GM18502 (cell line): ENCODE data around the gene RPLP1.

ENCODE experiments used
- ATAC-seq: cut with Tn5 transposase; IDR thresholded peaks from one replicate; pipeline ENCODE4 v1.9.1; 2021; ENCODE audit warnings: mild to moderate bottlenecking; ENCODE audit not compliant: unreplicated experiment, poor library complexity

Gene RPLP1

DNA sequence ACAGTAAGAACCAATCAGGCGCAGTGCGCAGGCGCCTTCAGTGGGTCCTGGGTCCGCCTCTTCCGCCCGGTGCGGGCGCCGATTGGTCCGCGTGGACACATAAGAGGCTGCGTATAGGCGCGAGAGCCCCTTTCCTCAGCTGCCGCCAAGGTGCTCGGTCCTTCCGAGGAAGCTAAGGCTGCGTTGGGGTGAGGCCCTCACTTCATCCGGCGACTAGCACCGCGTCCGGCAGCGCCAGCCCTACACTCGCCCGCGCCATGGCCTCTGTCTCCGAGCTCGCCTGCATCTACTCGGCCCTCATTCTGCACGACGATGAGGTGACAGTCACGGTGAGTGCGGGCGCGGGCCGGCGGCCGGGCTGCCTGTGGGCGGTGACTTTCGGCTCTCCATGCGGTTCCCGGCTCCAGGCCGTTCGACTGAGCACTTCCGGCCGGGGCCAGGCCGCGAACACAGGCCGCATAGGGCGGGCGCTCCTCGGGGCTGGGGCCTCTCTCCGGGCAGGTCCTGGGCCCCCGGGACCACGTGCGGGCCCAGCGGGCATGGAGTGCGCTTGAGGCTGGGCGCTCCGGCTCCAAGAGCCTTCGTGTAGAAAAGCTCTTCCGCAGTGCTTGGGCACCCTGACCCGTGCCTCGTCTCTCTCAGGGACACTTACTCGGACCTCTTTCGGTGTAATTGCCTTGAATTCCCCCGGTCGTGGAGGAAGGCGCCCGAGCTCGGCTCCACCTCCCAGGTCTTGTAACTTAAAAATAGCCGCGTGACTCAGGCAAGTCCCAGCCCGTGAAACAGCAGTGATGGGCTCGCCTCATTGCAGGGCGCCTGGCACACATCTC, at the start of gene RPLP1:
TSS of gene RPLP1 (plus strand) at position 127 of the 830 bp plus-strand sequence. CDS start at position 258, 131 bp downstream.
- peak; percentile 83 for ATAC-seq

DNA sequence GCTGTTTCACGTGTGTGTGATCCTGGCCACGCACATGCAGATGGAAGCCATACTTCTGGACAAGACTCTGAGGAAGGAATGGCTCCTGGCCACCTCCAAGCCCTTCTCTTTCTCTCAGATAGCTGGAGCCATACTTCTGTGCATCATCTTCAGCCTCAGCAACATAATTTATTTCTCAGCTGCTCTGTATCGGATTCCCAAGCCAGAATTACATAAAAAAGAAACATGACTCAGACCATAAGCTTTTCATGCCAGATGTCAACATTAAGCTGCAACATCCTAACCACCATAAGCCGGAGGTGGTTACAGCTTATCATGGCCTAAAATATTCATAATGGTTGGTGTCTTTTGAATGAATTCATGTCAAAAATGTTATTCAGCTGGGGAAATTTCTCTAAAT, 49.0 kb upstream of the RPLP1 start:
- ATAC-seq, result no peak

DNA sequence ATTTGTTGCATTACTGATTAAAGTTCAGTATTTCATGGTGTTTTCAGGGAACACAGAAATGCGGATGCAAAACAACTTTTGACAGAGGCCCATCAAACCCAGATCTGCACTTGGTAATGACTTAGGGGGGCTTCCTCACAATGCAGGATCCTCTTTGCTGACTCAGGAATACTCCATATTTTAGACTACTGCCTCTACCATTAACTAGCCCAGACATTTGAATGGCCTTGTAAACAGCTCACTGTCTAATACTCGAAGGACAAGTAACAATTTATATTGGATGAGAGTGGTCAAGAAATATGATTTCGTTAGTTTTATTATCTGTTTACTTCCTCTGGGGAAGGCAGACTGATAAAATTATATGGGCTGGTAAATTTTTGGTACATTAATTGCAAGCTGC, 47.5 kb upstream of the RPLP1 start:
- ATAC-seq, result no peak

DNA sequence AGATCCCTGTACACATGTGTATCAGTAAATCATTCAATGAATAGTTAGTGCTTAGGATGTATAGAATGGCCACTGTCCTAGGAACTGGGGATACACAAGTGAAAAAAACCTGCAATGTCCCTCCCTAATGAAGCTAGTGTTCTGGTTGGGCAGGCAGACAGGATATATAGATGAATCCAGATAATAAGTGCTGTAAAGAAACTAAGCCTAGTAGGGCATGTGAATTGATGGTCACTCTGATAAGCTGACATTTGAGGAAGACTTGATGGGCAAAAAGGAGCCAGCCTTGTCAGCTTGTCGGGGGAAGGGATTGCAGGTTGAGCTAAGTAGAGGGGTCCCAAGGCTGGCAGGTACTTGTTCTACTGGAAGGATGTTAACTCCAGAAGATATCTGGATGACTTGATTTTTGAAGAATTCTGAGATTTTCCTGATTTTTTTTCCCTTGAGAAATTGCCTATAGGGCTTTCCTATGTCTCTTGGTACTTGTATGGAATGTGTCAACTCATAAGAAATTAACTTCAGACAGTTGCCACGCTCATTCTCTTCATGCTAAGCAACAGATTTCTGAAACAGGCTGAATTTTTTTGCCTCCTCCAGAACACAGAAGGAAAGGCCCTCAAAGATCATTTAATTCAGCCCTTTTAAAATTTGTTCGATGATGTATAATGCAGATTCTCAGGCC, 44.8 kb upstream of the RPLP1 start:
- ATAC-seq, result no peak

DNA sequence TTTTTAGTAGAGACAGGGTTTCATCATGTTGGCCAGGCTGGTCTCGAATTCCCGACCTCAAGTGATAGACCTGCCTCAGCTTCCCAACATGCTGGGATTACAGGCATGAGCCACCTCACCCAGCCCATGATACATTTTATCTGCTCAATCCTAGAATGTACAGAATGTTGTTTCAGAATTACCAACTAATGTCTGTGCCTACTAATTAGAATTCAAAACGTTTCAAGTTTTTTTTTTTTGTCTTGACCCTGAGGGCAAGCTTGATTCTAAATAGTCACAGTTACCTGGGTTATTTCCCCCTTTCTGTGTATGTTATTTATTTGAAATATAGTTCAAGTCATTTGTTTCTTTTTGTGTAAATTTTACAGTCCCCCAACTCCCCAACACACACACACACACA, 43.8 kb upstream of the RPLP1 start:
- no peak for ATAC-seq

DNA sequence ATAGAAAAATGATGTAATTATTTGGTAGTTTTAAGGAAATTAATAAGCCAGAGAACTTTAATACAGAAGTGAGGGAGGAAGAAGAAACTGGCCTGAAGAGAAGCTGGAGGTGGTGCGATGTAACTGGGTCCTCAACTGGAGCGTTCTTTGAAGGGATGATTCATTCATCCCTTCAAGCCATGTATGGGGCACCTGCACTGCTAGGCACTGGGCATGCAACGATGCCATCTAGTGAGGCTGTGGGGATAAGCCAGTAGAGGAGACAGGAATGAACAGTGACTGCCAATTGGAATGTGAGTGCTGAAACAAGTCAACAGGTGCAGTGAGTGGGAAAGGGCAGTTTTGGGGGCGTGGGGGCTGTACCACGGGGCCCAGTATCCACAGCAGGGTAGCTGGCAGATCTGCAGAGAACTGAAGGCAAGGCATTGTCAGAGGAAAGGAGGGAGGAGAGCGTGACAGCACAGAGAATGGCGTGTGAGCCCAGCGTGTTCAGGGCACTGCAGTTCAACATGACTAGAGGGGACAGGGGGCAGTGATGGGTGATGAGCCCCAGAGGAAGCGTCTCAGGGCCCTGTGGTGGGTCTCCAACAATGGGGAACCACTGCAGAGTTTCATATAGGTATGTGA, 42.3 kb upstream of the RPLP1 start:
- ATAC-seq, result no peak

DNA sequence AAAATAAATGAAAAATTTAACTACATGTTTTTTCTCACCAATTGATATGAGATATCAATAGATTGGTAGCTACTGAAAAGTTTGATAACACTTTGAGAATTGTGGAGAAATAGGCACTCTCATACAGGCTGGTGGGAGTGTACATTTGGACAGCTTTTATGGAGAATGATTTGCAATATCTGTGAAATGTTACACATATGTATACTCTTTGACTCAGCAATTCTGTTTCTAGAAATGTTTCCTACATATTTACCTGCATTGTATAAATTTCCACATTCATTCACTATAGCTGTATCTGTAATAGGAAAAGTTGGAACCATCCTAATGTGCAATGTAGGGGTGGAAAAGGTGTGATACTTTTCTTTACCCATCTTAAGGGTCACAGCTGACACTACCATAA, 40.3 kb upstream of the RPLP1 start:
- ATAC-seq, result no peak

DNA sequence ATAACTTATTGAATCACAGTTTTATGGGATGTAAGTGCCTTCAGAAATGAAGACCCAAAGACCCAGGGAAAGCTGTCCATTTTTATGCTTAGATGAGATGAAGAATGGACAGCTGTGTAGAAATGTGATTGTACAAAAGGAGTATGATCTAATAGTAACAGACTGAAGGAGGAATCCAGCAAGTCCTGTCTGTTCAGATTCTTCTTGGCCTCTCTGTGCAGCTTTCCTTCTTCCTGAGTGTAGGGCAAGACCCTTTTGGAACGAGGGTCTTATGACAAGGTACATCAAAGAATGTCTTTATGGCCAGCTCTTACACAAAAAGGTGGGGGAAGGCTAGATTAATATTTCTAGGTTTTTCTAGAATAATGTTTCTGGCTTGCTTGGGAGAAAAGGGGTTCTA, 39.9 kb upstream of the RPLP1 start:
- no peak for ATAC-seq

DNA sequence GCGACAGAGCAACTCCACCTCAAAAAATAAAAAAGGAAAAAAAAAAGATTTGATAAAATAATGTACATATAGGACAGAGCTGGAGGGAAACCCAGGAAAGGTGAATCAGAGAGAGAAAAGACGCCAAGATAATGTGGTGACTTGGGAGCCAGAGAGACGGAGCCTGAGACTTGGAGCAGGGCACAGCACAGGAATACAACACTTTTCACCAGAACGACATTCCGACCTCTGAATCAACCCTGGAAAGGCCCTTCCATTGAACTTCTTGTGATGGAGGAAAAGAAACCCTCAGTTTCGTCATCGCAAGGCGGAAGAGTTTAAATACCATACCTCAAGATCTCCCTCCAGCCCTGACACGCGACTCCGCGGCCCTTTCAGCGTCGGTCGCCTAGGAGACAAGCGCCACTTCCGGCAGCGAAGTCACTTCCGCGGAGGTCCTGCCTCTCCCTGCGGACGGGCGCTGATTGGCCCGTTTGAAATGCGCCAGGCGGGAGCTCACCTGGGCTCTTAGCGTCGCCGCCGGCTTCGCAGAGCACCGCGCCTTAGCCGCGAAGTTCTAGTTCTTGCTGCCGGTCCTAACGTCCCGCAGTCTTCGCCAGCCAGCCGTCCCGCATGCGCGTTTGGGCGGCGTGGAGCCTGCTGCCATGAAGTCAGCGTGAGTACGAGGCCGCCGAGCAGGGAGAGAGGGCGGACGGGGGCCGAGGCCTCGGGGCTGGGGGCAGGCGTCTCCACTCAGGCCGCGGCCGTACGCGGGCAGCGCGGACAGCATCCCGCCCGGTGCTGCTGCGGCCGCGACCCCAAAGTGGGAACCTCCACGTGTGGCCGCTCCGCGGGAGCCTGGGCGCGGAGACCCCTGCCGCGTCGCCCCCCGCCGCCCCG, 38.6 kb upstream of the RPLP1 start, which contains the start of gene KIF23:
TSS of gene KIF23 (plus strand) at position 528 of the 879 bp plus-strand sequence. CDS start at position 645, 117 bp downstream.
- ATAC-seq, result peak; percentile 93

DNA sequence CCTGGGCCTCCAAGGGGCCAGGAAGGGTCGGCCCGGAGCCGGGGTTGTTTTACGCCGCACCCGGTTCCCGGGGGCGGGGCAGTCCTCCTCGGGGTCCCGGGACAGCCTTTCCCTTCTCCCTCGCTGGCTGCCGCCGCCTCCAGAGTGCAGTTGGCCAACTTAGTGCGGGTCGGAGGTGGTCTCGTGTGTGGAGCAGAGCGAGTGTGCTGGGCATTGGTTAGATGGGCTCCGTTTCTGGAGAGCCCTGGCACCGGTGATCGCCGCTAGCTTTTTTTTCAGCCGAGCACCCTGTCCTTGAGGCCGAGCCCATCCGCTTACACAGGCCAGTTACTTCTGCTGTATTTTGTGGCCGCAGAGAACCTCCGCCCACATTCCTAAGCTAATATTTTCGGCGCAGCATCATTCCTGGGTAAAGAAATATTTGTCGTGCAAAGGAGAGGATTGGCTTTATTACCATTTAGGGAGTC, 37.9 kb upstream of the RPLP1 start:
- ATAC-seq, result peak; percentile 29

DNA sequence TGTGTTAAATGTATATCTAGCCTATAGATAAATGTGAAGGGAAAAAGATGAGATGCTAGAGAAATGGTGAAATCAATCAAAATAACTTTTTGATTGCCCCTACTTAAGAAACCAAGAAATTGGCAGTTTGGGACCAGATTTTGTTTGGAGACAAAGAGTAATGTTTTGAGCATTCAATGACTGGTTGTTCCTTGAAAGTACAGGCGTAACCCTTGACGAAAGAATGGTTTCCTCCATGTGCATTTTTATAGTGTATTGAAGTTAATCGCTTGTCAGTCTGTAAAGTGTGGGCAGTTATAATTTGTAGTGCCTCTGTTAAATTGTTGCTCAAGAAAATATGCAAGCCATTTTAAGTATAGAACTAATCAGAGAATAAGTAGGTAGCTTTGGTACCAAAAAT, 37.2 kb upstream of the RPLP1 start:
- no peak for ATAC-seq

DNA sequence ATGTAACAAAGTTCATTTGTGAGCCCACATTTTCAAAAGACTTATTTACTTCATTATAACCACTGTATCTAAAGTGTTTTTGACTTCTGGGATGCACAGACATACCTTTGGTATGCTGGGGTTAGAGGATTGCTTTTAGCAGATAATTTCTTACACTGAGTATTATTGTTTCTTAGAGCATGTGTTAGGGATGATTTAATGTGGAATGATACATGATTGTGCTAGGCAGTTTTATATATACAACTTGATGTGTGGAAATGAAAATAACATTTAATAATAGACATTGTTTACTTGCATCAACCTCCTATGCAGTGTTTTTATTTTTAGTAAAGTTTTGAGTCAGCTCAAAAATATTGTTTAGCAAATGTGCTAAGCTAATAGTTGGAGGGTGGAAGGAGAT, 35.0 kb upstream of the RPLP1 start:
- ATAC-seq, result no peak

DNA sequence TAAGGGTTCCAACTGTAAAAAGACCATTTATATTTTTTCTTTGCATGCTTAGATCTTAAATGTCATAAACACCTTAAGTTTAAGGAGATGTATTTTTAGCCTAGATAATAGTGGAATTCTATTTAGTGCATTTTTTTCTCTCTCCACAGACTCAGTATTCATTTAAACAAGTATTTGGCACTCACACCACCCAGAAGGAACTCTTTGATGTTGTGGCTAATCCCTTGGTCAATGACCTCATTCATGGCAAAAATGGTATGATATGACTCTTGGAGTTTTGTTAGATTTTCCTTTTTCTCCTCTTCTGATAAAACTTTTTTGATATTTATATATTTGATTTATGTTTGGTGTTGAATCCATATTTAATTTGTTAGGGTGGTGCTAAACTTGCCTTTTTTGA, 31.1 kb upstream of the RPLP1 start:
- ATAC-seq, result no peak

DNA sequence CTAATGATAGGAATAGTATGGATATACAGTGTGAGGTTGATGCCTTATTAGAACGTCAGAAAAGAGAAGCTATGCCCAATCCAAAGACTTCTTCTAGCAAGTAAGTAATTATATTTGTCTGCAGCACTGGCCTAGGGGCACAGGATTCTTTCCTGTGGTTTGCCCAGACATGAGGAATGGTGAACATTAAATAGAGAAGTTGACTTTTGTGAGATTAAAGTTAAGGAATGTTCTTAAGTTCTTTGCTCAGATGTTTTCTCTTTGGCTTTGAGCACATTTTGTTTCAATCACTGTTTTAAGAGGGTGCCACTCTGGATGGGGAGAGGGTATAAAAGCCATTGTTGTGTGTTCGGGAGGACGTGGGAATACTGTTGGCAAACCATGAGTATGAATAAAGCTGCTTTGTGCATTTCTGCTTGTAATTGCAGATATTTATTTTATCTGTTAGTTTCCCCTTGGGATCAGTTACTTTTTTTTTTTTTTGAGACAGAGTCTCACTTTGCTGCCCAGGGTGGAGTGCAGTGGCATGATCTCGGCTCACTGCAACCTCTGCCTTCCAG, 30.2 kb upstream of the RPLP1 start:
- no peak for ATAC-seq

DNA sequence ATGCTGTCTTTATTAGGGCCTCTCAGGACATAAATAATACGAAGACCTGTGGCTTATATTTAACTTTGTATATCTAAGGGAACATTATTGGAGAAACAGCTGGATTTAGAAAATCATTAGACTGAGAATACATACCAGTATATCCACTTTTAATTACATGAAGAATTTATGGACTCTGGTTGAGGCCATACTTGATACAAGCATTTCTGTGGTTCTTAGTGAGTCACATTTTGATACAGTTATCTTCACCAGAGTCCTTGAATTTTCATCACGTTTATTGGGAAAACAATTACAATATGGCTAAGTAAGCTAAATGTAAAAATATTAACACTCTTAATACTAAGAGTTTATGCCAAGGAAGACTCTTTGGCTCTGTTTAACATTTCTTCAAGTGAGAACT, 28.6 kb upstream of the RPLP1 start:
- ATAC-seq, result no peak

DNA sequence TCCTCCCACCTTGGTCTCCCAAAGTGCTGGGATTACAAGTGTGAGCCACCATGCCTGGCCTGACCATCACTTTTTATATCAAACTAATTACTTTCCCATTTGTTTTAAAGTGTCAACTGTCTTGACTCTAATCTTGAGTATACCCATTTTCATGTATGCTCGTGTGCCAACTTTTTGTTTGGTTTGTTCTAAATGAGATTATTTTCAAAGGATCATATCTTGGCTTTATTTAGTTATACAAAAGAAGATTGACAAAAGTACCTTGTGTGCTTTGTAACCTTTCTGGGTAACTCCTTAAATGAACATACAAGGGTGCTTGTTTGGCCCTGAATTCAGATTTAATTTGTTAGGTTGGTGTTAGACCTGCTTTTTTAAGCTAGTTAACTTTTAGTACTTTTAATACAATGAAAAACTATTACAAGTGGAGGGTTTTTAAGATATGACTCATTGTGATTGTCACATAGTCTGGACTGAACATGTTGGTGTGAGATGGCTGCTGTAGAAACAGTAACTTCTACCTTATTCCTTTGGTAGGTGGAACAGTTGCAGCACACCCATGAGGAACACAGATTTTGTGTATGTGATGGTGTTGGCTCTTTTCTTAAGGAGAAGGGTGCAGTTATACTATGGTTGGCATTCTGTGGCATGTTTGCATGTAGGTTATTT, 27.7 kb upstream of the RPLP1 start:
- ATAC-seq, result no peak

DNA sequence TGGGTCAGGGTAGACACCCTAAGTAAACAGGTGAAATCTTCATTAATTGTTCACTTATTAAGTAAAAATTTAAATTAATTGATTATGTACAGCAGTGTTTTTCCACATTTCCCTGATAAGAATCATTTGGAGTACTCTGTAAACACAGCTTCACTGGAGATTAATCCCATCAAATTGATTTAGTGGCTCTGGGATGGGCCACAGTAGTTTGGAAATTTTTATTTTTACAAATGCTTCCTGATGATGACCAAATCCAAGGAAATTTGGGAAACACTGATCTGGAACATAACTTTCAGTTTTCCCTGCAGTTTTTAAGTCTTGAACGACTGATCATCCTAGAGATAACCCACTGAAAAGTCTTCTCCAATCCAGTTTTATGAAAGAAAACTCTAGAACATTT, 18.8 kb upstream of the RPLP1 start:
- ATAC-seq, result no peak

DNA sequence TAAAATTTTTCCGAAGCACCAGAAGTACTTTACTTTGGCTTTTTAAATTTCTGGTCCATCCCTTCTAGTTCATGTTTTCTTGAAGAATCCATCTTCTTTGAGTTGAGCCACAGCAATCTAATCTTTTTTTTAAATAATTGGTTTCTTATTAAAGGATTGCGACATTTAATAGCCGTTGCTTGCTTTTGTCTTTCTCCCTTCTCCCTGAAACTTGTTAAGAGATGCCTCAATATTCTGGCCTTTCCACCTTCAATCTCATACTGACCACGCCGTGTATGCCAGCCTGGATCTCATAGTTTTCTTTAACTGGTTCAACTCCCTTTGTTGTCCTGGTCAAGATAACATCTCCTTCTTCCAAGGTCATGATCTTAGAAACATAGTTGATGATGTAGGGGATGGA, 18.4 kb upstream of the RPLP1 start:
- ATAC-seq, result no peak

DNA sequence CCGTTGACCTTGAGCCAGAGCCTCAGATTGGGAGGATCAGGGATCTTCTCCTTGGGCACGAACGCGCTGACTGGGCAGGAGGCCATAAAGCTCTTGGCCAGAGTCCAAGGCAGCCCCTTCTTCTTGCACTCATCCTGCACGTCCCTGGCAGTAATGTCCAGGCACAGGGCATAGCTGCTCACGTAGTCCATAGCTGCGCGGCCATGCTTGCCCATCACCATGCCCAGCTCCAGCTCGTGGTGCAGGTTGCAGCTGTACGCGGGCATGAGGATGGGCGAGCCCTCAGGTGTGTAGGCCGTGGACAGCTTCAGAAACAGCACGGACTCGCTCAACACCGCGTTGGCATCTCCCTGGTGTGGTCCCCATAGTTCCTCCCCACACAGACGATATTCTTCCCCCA, 17.9 kb upstream of the RPLP1 start:
- no peak for ATAC-seq
